ENCODE measurements around the gene ZMYND10.

Gene ZMYND10

DNA sequence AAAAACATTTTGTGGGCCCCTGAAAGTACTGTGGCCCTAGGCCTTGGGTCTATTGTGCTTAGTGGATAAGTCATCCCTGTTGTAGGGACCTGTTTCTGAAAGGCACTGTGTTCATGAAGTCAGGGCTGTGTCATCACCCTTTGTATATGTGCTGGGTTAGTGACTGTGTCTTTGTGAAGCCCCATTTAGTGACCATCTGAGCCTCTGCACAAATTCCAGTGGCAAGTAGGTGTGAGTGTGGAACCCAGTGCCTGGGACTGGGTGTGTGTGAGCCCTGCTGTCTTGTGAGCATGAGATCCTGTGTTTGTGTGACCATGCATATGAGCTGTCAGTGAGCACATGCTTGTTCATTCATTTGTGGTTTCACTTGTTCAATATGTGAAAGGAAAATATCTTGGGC, 40.9 kb downstream of the ZMYND10 start:
- DNase-seq (ENCODE audit: low spot score) = no peak
- TF ChIP-seq, protein P1, sequence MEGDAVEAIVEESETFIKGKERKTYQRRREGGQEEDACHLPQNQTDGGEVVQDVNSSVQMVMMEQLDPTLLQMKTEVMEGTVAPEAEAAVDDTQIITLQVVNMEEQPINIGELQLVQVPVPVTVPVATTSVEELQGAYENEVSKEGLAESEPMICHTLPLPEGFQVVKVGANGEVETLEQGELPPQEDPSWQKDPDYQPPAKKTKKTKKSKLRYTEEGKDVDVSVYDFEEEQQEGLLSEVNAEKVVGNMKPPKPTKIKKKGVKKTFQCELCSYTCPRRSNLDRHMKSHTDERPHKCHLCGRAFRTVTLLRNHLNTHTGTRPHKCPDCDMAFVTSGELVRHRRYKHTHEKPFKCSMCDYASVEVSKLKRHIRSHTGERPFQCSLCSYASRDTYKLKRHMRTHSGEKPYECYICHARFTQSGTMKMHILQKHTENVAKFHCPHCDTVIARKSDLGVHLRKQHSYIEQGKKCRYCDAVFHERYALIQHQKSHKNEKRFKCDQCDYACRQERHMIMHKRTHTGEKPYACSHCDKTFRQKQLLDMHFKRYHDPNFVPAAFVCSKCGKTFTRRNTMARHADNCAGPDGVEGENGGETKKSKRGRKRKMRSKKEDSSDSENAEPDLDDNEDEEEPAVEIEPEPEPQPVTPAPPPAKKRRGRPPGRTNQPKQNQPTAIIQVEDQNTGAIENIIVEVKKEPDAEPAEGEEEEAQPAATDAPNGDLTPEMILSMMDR (IDR thresholded peaks at IDR 0.05; ENCODE audit: borderline replicate concordance, control extremely low read depth, extremely low read depth, insufficient read depth, missing control alignments) = no peak
- in situ Hi-C loops (cut with MboI; ENCODE audit: low sequenced_read_pairs, unreplicated experiment) = no loop called here

- DNase-seq (ENCODE audit: low spot score) = no peak
- TF ChIP-seq, protein P1 (IDR thresholded peaks at IDR 0.05; ENCODE audit: borderline replicate concordance, control extremely low read depth, extremely low read depth, insufficient read depth, missing control alignments) = no peak
- in situ Hi-C loops (cut with MboI; ENCODE audit: low sequenced_read_pairs, unreplicated experiment) = no loop called here
These were observed 42.3 kb downstream of the ZMYND10 start, which contains the start of gene HYAL1 for GRCh38 chr3:50303013-50303815. Gene HYAL1, minus strand, starts transcription at chr3:50303574. Its CDS starts 618 bp downstream, at chr3:50302956.

GRCh38 chr3:50302095-50303012, 43.2 kb downstream of the ZMYND10 start:
- no peak for DNase-seq (ENCODE audit: low spot score)
- in situ Hi-C loops (cut with MboI; ENCODE audit: low sequenced_read_pairs, unreplicated experiment) = no loop called here
- TF ChIP-seq, protein P1 (IDR thresholded peaks at IDR 0.05; ENCODE audit: borderline replicate concordance, control extremely low read depth, extremely low read depth, insufficient read depth, missing control alignments) = no peak

DNA sequence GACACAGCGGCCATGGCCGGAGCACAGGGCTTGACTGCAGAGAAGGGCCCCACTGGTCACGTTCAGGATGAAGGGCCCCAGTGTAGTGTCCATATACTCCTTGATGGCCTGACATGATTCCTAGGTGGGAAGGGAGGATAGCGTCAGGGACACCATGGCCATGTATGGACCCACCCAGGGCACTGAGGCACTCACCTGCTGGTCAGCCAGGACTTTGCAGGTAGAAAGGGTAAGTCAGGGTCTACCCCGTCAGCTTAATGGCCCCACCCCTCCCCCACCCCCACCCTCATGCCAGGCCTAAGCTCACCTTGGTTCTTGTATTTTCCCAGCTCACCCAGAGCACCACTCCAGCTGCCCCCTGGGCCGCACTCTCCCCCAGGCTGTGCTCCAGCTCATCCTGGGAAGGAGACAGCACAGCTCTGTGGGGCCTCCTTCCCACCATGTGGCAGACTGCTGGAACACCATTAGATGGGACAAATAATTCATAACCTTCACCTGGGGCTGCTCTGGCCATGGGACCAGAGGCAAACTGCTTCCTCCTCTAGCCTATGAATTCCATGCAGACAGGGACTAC, 44.8 kb downstream of the ZMYND10 start:
- DNase-seq (ENCODE audit: low spot score) = no peak
- TF ChIP-seq, protein P1 (IDR thresholded peaks at IDR 0.05; ENCODE audit: borderline replicate concordance, control extremely low read depth, extremely low read depth, insufficient read depth, missing control alignments) = no peak
- in situ Hi-C loops (cut with MboI; ENCODE audit: low sequenced_read_pairs, unreplicated experiment) = no loop called here

GRCh38 chr3:50299929-50300680, 45.4 kb downstream of the ZMYND10 start:
- in situ Hi-C loops (cut with MboI; ENCODE audit: low sequenced_read_pairs, unreplicated experiment) = no loop called here
- TF ChIP-seq, protein P1 (IDR thresholded peaks at IDR 0.05; ENCODE audit: borderline replicate concordance, control extremely low read depth, extremely low read depth, insufficient read depth, missing control alignments) = no peak
- no peak for DNase-seq (ENCODE audit: low spot score)

DNA sequence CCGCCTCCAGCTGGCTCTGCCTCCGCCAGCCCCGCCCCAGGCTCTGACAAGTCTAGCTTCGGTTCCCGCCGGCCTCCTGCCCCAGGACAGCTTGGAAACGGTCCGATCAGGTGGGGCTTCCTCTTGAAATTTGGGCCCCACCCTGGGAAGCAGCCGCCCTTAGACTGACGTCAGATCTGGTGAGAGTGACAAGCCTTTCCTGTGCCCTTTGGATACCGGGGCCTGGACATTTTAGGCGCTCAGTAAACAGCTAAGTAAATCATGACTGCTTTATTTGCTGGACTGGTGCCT, 45.9 kb downstream of the ZMYND10 start:
- TF ChIP-seq, protein P1 (IDR thresholded peaks at IDR 0.05; ENCODE audit: borderline replicate concordance, control extremely low read depth, extremely low read depth, insufficient read depth, missing control alignments) = no peak
- no peak for DNase-seq (ENCODE audit: low spot score)
- in situ Hi-C loops (cut with MboI; ENCODE audit: low sequenced_read_pairs, unreplicated experiment) = no loop called here
